WTC11 (cell line): ENCODE measurements around the gene RIC1. TPM values are rescaled to one million over a fixed set of nuclear protein-coding genes. Genes with fewer than 3 reads are reported as not detected.

Source experiments
- ATAC-seq: fragments of 200-7000 bp; cut with Tn5 transposase; 2 replicates; pipeline ENCODE4 v1.10.0; 2021; ENCODE audit warnings: mild to moderate bottlenecking, moderate library complexity
- CTCF ChIA-PET: fragments of 300-600 bp; sonication (Branson Sonifier 250); formaldehyde crosslinking; loops from one replicate; lab custom pipeline; 2021; ENCODE audit warnings: antibody characterized with exemption; lab: Charles Lee
- POLR2A ChIA-PET: fragments of 350-600 bp; sonication (Branson Sonifier 250); formaldehyde crosslinking; loops from one replicate; lab custom pipeline; 2021; ENCODE audit warnings: antibody characterized with exemption; lab: Charles Lee
- DNase-seq: peaks from one replicate; pipeline ENCODE4 v3.0.0; 2021; ENCODE audit warnings: low spot score
- H3K27ac Mint-ChIP-seq: 2 replicates; pipeline ENCODE4 v1.8.0; 2021; ENCODE audit warnings: mixed read lengths
- H3K27me3 Mint-ChIP-seq: 2 replicates; pipeline ENCODE4 v1.8.0; 2021; ENCODE audit warnings: low read depth, mild to moderate bottlenecking, moderate library complexity, mixed read lengths
- H3K36me3 Mint-ChIP-seq: 2 replicates; pipeline ENCODE4 v1.8.0; 2021; ENCODE audit warnings: mixed read lengths
- H3K4me1 Mint-ChIP-seq: 2 replicates; pipeline ENCODE4 v1.8.0; 2022; ENCODE audit warnings: mixed read lengths
- H3K4me3 Mint-ChIP-seq: 2 replicates; pipeline ENCODE4 v1.8.0; 2021; ENCODE audit warnings: mild to moderate bottlenecking, moderate library complexity, mixed read lengths
- H3K9me3 Mint-ChIP-seq: 2 replicates; pipeline ENCODE4 v1.8.0; 2021; ENCODE audit warnings: mixed read lengths
- EMX1 ChIP-seq: fragments of 250-450 bp; sonication (Bioruptor Pico); IDR thresholded peaks from 2 replicates; pipeline ENCODE4 v1.8.0; 2021; ENCODE audit warnings: mild to moderate bottlenecking
- ETV6 ChIP-seq: sonication (generic); formaldehyde crosslinking; IDR thresholded peaks from 2 replicates; pipeline ENCODE4 v1.8.1; 2022; ENCODE audit warnings: mild to moderate bottlenecking, missing genetic modification reagents
- FOXP1 ChIP-seq: sonication (generic); formaldehyde crosslinking; IDR thresholded peaks from 2 replicates; pipeline ENCODE4 v1.8.0; 2022; ENCODE audit warnings: missing genetic modification reagents, mild to moderate bottlenecking, moderate library complexity, borderline replicate concordance
- IRF1 ChIP-seq: sonication (generic); formaldehyde crosslinking; IDR thresholded peaks from 2 replicates; pipeline ENCODE4 v1.8.0; 2023; ENCODE audit warnings: missing genetic modification reagents
- JAZF1 ChIP-seq: fragments of 250-450 bp; sonication (Bioruptor Pico); IDR thresholded peaks from 2 replicates; pipeline ENCODE4 v1.9.0; 2021; ENCODE audit warnings: moderate library complexity, mild to moderate bottlenecking, inconsistent platforms
- NFE2L1 ChIP-seq: sonication (generic); formaldehyde crosslinking; IDR thresholded peaks from 2 replicates; pipeline ENCODE4 v1.8.1; 2023; ENCODE audit warnings: missing genetic modification reagents
- PREB ChIP-seq: sonication (generic); formaldehyde crosslinking; IDR thresholded peaks from 2 replicates; pipeline ENCODE4 v1.8.1; 2022; ENCODE audit warnings: mild to moderate bottlenecking, missing genetic modification reagents, moderate library complexity, borderline replicate concordance
- TP53 ChIP-seq: sonication (generic); formaldehyde crosslinking; IDR thresholded peaks from 2 replicates; pipeline ENCODE4 v1.8.1; 2023; ENCODE audit warnings: mild to moderate bottlenecking, missing genetic modification reagents
- USF1 ChIP-seq: sonication (generic); formaldehyde crosslinking; IDR thresholded peaks from 2 replicates; pipeline ENCODE4 v1.8.0; 2022; ENCODE audit warnings: mild to moderate bottlenecking, missing genetic modification reagents
- ZBTB21 ChIP-seq: sonication (generic); formaldehyde crosslinking; IDR thresholded peaks from 2 replicates; pipeline ENCODE4 v1.8.1; 2023; ENCODE audit warnings: mild to moderate bottlenecking, missing genetic modification reagents, borderline replicate concordance
- ZNF138 ChIP-seq: sonication (generic); formaldehyde crosslinking; conservative IDR thresholded peaks from 2 replicates; pipeline ENCODE4 v1.8.1; 2022; ENCODE audit warnings: mild to moderate bottlenecking, moderate library complexity, missing genetic modification reagents
- ZNF281 ChIP-seq: sonication (generic); formaldehyde crosslinking; IDR thresholded peaks from 2 replicates; pipeline ENCODE4 v1.8.0; 2023; ENCODE audit warnings: mild to moderate bottlenecking, missing genetic modification reagents
- ZNF425 ChIP-seq: fragments of 250-450 bp; sonication (Bioruptor Pico); conservative IDR thresholded peaks from 2 replicates; pipeline ENCODE4 v1.9.0; 2021; ENCODE audit warnings: mild to moderate bottlenecking
- ZNF671 ChIP-seq: fragments of 250-450 bp; sonication (Bioruptor Pico); IDR thresholded peaks from 2 replicates; pipeline ENCODE4 v1.8.0; 2021; ENCODE audit warnings: mild to moderate bottlenecking
- total RNA-seq: library from RNA; stranded (reverse); gene quantifications from 3 replicates; pipeline ENCODE4 v1.2.3, GENCODE V29; 2021
- TF ChIP-seq, protein P1 (sequence below): fragments of 250-450 bp; sonication (Bioruptor Pico); IDR thresholded peaks from 2 replicates; pipeline ENCODE4 v1.9.0; 2021; ENCODE audit warnings: mild to moderate bottlenecking
- TF ChIP-seq, protein P2 (sequence below): fragments of 200-600 bp; IDR thresholded peaks from 2 replicates; pipeline ENCODE4 v1.8.0; 2022; ENCODE audit warnings: antibody characterized with exemption
- TF ChIP-seq, protein P3 (sequence below): sonication (generic); formaldehyde crosslinking; IDR thresholded peaks from 2 replicates; pipeline ENCODE4 v1.8.1; 2022; ENCODE audit warnings: missing genetic modification reagents, borderline replicate concordance
- TF ChIP-seq, protein P4 (sequence below): sonication (generic); formaldehyde crosslinking; conservative IDR thresholded peaks from 2 replicates; pipeline ENCODE4 v1.8.1; 2022; ENCODE audit warnings: mild to moderate bottlenecking, missing genetic modification reagents

Gene RIC1
- total RNA-seq, 1 experiment from 2014 or later = 18.9 TPM

DNA sequence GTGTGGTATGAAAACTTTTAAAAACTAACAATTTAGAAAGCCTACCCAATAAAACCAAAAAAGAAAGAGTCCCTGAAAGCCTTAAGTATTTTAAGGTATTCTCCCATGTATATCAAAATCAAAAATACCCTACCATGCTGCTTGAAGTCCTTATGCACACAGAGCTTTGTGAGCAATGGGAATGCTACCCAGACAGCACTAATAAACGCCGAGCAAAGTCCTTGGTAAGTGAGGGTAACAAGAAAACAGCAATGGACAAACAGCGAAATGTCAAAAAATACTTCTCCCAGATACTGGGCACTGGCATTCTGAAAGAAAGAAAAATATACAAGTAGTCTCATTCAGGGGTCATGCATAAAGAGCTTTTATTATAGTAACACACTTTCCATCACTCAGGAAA, 176.6 kb downstream of the RIC1 start (continued):
- TF ChIP-seq, protein P1, sequence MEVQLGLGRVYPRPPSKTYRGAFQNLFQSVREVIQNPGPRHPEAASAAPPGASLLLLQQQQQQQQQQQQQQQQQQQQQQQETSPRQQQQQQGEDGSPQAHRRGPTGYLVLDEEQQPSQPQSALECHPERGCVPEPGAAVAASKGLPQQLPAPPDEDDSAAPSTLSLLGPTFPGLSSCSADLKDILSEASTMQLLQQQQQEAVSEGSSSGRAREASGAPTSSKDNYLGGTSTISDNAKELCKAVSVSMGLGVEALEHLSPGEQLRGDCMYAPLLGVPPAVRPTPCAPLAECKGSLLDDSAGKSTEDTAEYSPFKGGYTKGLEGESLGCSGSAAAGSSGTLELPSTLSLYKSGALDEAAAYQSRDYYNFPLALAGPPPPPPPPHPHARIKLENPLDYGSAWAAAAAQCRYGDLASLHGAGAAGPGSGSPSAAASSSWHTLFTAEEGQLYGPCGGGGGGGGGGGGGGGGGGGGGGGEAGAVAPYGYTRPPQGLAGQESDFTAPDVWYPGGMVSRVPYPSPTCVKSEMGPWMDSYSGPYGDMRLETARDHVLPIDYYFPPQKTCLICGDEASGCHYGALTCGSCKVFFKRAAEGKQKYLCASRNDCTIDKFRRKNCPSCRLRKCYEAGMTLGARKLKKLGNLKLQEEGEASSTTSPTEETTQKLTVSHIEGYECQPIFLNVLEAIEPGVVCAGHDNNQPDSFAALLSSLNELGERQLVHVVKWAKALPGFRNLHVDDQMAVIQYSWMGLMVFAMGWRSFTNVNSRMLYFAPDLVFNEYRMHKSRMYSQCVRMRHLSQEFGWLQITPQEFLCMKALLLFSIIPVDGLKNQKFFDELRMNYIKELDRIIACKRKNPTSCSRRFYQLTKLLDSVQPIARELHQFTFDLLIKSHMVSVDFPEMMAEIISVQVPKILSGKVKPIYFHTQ (CRISPR knock-in tag) = no peak
- no peak for TF ChIP-seq NFE2L1 (CRISPR knock-in tag)
- TF ChIP-seq ZNF671 = no peak
- no peak for TF ChIP-seq ZBTB21 (CRISPR knock-in tag)
- TF ChIP-seq, protein P2, sequence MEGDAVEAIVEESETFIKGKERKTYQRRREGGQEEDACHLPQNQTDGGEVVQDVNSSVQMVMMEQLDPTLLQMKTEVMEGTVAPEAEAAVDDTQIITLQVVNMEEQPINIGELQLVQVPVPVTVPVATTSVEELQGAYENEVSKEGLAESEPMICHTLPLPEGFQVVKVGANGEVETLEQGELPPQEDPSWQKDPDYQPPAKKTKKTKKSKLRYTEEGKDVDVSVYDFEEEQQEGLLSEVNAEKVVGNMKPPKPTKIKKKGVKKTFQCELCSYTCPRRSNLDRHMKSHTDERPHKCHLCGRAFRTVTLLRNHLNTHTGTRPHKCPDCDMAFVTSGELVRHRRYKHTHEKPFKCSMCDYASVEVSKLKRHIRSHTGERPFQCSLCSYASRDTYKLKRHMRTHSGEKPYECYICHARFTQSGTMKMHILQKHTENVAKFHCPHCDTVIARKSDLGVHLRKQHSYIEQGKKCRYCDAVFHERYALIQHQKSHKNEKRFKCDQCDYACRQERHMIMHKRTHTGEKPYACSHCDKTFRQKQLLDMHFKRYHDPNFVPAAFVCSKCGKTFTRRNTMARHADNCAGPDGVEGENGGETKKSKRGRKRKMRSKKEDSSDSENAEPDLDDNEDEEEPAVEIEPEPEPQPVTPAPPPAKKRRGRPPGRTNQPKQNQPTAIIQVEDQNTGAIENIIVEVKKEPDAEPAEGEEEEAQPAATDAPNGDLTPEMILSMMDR = no peak

DNA sequence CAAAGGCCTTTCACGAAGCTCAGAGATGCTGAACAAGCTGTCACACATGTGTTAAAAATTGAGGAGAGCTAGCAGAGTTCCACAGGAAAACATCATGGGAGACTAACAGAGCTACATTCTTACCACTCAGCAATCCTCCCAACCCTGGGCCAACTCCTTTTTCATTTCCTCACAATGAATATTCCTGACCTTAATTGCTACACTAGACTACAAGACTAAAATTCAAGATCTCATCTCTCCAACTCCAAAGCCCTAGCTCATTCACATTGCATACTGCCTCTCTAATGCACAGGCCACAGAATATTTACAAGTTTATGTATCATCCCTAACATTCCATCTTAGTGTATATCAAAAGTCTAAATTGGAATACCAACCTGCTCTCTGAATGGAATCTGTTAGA, 182.8 kb downstream of the RIC1 start:
- Mint-ChIP-seq H3K4me1 (no peaks in the 10 kb centered on the region), H3K9me3 (no peaks in the 10 kb centered on the region), H3K36me3 (peaks cover 17% of the 10 kb centered on the region), H3K27me3 (no peaks in the 10 kb centered on the region), H3K27ac (no peak overlapping the region), H3K4me3 (no peak overlapping the region)
- ATAC-seq = no peak
- TF ChIP-seq EMX1 (no peak), USF1 (CRISPR knock-in tag) (no peak), ZNF425 (CRISPR knock-in tag) (no peak), PREB (no peak), ZNF138 (CRISPR knock-in tag) (no peak), TP53 (CRISPR knock-in tag) (no peak), ZNF281 (CRISPR knock-in tag) (no peak), IRF1 (CRISPR knock-in tag) (no peak), JAZF1 (no peak), ETV6 (CRISPR knock-in tag) (no peak), FOXP1 (no peak)
- TF ChIP-seq, protein P3, sequence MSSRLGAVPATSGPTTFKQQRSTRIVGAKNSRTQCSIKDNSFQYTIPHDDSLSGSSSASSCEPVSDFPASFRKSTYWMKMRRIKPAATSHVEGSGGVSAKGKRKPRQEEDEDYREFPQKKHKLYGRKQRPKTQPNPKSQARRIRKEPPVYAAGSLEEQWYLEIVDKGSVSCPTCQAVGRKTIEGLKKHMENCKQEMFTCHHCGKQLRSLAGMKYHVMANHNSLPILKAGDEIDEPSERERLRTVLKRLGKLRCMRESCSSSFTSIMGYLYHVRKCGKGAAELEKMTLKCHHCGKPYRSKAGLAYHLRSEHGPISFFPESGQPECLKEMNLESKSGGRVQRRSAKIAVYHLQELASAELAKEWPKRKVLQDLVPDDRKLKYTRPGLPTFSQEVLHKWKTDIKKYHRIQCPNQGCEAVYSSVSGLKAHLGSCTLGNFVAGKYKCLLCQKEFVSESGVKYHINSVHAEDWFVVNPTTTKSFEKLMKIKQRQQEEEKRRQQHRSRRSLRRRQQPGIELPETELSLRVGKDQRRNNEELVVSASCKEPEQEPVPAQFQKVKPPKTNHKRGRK (CRISPR knock-in tag) = no peak
- TF ChIP-seq, protein P4, sequence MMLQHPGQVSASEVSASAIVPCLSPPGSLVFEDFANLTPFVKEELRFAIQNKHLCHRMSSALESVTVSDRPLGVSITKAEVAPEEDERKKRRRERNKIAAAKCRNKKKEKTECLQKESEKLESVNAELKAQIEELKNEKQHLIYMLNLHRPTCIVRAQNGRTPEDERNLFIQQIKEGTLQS (CRISPR knock-in tag) = no peak
- POLR2A ChIA-PET = no interaction called here
- DNase-seq = no peak
- CTCF ChIA-PET = no interaction called here
